CD14-positive monocyte (primary cell): Measurements from ENCODE around the gene PPFIA3. TPM values are rescaled to one million over a fixed set of nuclear protein-coding genes. Genes with fewer than 3 reads are reported as not detected.
"Not testable (repeated sequence)": the region's sequence is repeated elsewhere in the genome, so short reads cannot be mapped to it uniquely, and the experiment has no call there.

ENCODE experiments used
- DNase-seq, 3 donors: peaks; one replicate each; pipeline ENCODE4 v3.0.0-alpha.2; 2011 to 2022
- H2AFZ ChIP-seq: 2 replicates; pipeline ENCODE4 v1.6.0; 2012; ENCODE audit warnings: mild to moderate bottlenecking, low read depth, low read length, inconsistent platforms; ENCODE audit not compliant: insufficient read depth, poor library complexity, severe bottlenecking
- H3K27ac ChIP-seq, 2 donors: 1 replicate in 1 of 2; 2 replicates in 1 of 2; pipeline ENCODE4 v1.5.1; 2012 to 2013; ENCODE audit warnings: low read length in 2 of 2, control low read depth in 1 of 2, inconsistent platforms in 1 of 2, low read depth in 1 of 2, mild to moderate bottlenecking in 1 of 2
- H3K27me3 ChIP-seq, 2 donors: one replicate each; pipeline versions ENCODE4 v1.6.0 to v1.6.1; 2011 to 2013; ENCODE audit warnings: low read length in 2 of 2; ENCODE audit not compliant: control insufficient read depth in 2 of 2, insufficient read depth in 2 of 2
- H3K36me3 ChIP-seq, 2 donors: replicated peaks in 1 of 2; 1 replicate in 1 of 2; 2 replicates in 1 of 2; pipeline versions ENCODE4 v1.5.1 to v1.6.1; 2012 to 2013; ENCODE audit warnings: low read length in 2 of 2, control low read depth in 1 of 2, inconsistent platforms in 1 of 2, mild to moderate bottlenecking in 1 of 2; ENCODE audit not compliant: insufficient read depth in 2 of 2, control insufficient read depth in 1 of 2
- H3K4me1 ChIP-seq, 2 donors: 1 replicate in 1 of 2; 2 replicates in 1 of 2; pipeline versions ENCODE4 v1.5.1 to v1.6.1; 2012 to 2013; ENCODE audit warnings: low read length in 2 of 2, control low read depth in 1 of 2, inconsistent platforms in 1 of 2, mild to moderate bottlenecking in 1 of 2, moderate library complexity in 1 of 2; ENCODE audit not compliant: insufficient read depth in 2 of 2, control insufficient read depth in 1 of 2
- H3K4me2 ChIP-seq: replicated peaks from 2 replicates; pipeline ENCODE3; 2012; ENCODE audit warnings: low read length, moderate library complexity, mild to moderate bottlenecking; ENCODE audit not compliant: poor library complexity, severe bottlenecking; ENCODE audit errors: extremely low read depth
- H3K4me3 ChIP-seq, 3 experiments: fragments of 200-600 bp in 1 of 3; sonication (generic) in 1 of 3; replicated peaks in 1 of 3; 1 replicate in 2 of 3; 2 replicates in 1 of 3; pipeline ENCODE4 v1.5.1; 2011 to 2013; ENCODE audit warnings: low read length in 3 of 3, mild to moderate bottlenecking in 3 of 3, control low read depth in 2 of 3, low read depth in 2 of 3, inconsistent platforms in 1 of 3, moderate library complexity in 1 of 3
- H3K79me2 ChIP-seq: 2 replicates; pipeline ENCODE4 v1.6.0; 2012; ENCODE audit warnings: mild to moderate bottlenecking, control low read depth, inconsistent platforms, low read length, moderate library complexity; ENCODE audit not compliant: insufficient read depth
- H3K9ac ChIP-seq: 2 replicates; pipeline ENCODE4 v1.6.0; 2017; ENCODE audit warnings: low read length, mild to moderate bottlenecking; ENCODE audit not compliant: insufficient read depth, poor library complexity, severe bottlenecking
- H3K9me3 ChIP-seq, 2 donors: replicated peaks in 1 of 2; 1 replicate in 1 of 2; 2 replicates in 1 of 2; pipeline versions ENCODE4 v1.5.1 to v1.6.1; 2012 to 2013; ENCODE audit warnings: low read length in 2 of 2, control low read depth in 1 of 2; ENCODE audit not compliant: control insufficient read depth in 1 of 2, insufficient read depth in 1 of 2
- H4K20me1 ChIP-seq: 2 replicates; pipeline ENCODE4 v1.6.0; 2012; ENCODE audit warnings: mild to moderate bottlenecking, low read length, control low read depth, moderate library complexity; ENCODE audit not compliant: insufficient read depth
- H3K27ac Mint-ChIP-seq, 7 donors: one replicate each; pipeline ENCODE4 v1.8.0; 2020; ENCODE audit warnings: mild to moderate bottlenecking in 7 of 7, mixed read lengths in 7 of 7, moderate library complexity in 6 of 7, inconsistent platforms in 2 of 7
- H3K27me3 Mint-ChIP-seq, 3 donors: one replicate each; pipeline ENCODE4 v1.8.0; 2021 to 2022; ENCODE audit warnings: low read depth in 3 of 3, mild to moderate bottlenecking in 3 of 3, mixed read lengths in 3 of 3, moderate library complexity in 3 of 3, inconsistent platforms in 1 of 3
- H3K36me3 Mint-ChIP-seq, 2 donors: one replicate each; pipeline ENCODE4 v1.8.0; 2020; ENCODE audit warnings: mixed read lengths in 2 of 2, inconsistent platforms in 1 of 2, mild to moderate bottlenecking in 1 of 2
- H3K4me1 Mint-ChIP-seq: one replicate; pipeline ENCODE4 v1.8.0; 2020; ENCODE audit warnings: mild to moderate bottlenecking, mixed read lengths
- H3K4me3 Mint-ChIP-seq, 2 donors: one replicate each; pipeline ENCODE4 v1.8.0; 2020; ENCODE audit warnings: mild to moderate bottlenecking in 2 of 2, mixed read lengths in 2 of 2, moderate library complexity in 1 of 2
- H3K9me3 Mint-ChIP-seq, 7 donors: one replicate each; pipeline ENCODE4 v1.8.0; 2020 to 2022; ENCODE audit warnings: mixed read lengths in 7 of 7, mild to moderate bottlenecking in 6 of 7, moderate library complexity in 6 of 7, inconsistent platforms in 2 of 7
- WGBS: methylation state at CpG from one replicate; pipeline ENCODE4 v1.1.5; 2013; ENCODE audit warnings: missing lambda C conversion rate; ENCODE audit not compliant: insufficient coverage; 5-methylcytosine and 5-hydroxymethylcytosine counted together
- intact Hi-C, 2 donors: fragments of 100-400 bp; cut with micrococcal nuclease; formaldehyde crosslinking; loops; one replicate each; pipeline versions ENCODE4 v1.15.0 to v1.15.1; 2023
- polyA plus RNA-seq, 3 donors: library from polyadenylated mRNA; depleted of rRNA in 1 of 3; unstranded in 2 of 3; stranded (reverse) in 1 of 3; fragments of 300-500 nt in 2 of 3; fragments of >200 nt in 1 of 3; fragmentation: Illumina TruSeq in 2 of 3; gene quantifications; 1 replicate in 2 of 3; 2 replicates in 1 of 3; pipeline ENCODE4 v1.2.3, GENCODE V29; 2012 to 2021
- TF ChIP-seq, protein P1 (sequence below): fragments of 200-600 bp; IDR thresholded peaks from one replicate; pipeline ENCODE4 v1.8.0; 2022; ENCODE audit warnings: antibody characterized with exemption, mild to moderate bottlenecking

PPFIA3 gene
- polyA plus RNA-seq, 3 donors: 0.43 TPM; not detected in 2

GRCh38 chr19:49125025-49125731 is 5.8 kb downstream of the PPFIA3 start:
- Histone ChIP-seq H3K36me3 (no peaks in the 10 kb centered on the region), H4K20me1 (no peaks in the 10 kb centered on the region), H3K4me1 (peaks cover 5 to 15% of the 10 kb centered on the region in 2 donors), H3K9me3 (peaks cover 0 to 5% of the 10 kb centered on the region in 2 donors), H3K79me2 (no peaks in the 10 kb centered on the region), H3K27ac (no peak overlapping the region), H3K4me3 (no peak overlapping the region), H3K27me3 (peaks cover 9 to 19% of the 10 kb centered on the region in 2 donors), H3K4me2 (no peak overlapping the region), H2AFZ (no peak overlapping the region), H3K9ac (no peak overlapping the region)
- Mint-ChIP-seq H3K4me1 (peaks cover 18% of the 10 kb centered on the region), H3K9me3 (peaks cover 14 to 30% (median 16%) of the 10 kb centered on the region in 7 donors), H3K4me3 (no peak overlapping the region), H3K27me3 (peaks cover 37 to 54% (median 50%) of the 10 kb centered on the region in 3 donors), H3K36me3 (peaks cover 2% of the 10 kb centered on the region in 2 donors), H3K27ac (peak overlapping the region in 1 of 7 donors; percentile 54)
- intact Hi-C loops: no loop called here
- DNase-seq: no peak
- 78% methylated on average over 6 of the region's 23 CpGs for WGBS
- TF ChIP-seq, protein P1, sequence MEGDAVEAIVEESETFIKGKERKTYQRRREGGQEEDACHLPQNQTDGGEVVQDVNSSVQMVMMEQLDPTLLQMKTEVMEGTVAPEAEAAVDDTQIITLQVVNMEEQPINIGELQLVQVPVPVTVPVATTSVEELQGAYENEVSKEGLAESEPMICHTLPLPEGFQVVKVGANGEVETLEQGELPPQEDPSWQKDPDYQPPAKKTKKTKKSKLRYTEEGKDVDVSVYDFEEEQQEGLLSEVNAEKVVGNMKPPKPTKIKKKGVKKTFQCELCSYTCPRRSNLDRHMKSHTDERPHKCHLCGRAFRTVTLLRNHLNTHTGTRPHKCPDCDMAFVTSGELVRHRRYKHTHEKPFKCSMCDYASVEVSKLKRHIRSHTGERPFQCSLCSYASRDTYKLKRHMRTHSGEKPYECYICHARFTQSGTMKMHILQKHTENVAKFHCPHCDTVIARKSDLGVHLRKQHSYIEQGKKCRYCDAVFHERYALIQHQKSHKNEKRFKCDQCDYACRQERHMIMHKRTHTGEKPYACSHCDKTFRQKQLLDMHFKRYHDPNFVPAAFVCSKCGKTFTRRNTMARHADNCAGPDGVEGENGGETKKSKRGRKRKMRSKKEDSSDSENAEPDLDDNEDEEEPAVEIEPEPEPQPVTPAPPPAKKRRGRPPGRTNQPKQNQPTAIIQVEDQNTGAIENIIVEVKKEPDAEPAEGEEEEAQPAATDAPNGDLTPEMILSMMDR: no peak

DNA sequence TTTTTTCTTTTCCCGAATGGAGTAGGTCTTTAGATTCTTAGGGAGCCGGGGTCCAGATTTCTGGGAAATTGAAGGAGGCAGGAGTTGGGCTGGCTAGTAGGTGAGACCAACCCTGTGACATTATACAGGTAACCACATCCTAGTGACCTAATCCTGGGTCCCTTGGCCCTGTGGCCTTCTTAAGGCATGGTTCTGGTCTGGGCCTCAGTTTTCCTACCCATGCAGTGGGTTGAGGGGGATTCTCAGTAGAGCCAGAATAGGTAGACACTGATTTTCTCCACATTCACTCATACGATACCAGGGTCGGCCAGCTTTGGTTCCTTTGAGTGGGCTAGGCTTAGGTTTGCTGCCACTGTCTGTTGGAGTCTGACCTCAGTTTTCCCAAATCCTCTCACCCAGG is 7.2 kb downstream of the PPFIA3 start:
- 100% methylated on average over 1 of the region's 4 CpGs for whole genome bisulfite sequencing
- H3K4me3 ChIP-seq: no peak overlapping the region
- H3K4me2 ChIP-seq: no peak overlapping the region
- Mint-ChIP-seq H3K27me3 (peaks cover 24 to 40% (median 40%) of the 10 kb centered on the region in 3 donors), H3K36me3 (no peaks in the 10 kb centered on the region), H3K9me3 (peaks cover 10 to 31% (median 16%) of the 10 kb centered on the region in 7 donors), H3K4me1 (peaks cover 13% of the 10 kb centered on the region), H3K4me3 (peak overlapping the region in 1 of 2 donors; percentile 7), H3K27ac (no peak overlapping the region)
- no peak overlapping the region for H2AFZ ChIP-seq
- no peak overlapping the region for H3K9ac ChIP-seq
- no peaks in the 10 kb centered on the region for H4K20me1 ChIP-seq
- H3K9me3 ChIP-seq: peaks cover 0 to 10% of the 10 kb centered on the region in 2 donors
- peaks cover 5 to 14% of the 10 kb centered on the region in 2 donors for H3K4me1 ChIP-seq
- TF ChIP-seq, protein P1: no peak
- H3K27me3 ChIP-seq: peaks cover 0 to 5% of the 10 kb centered on the region in 2 donors
- H3K27ac ChIP-seq: no peak overlapping the region
- no peaks in the 10 kb centered on the region for H3K36me3 ChIP-seq
- H3K79me2 ChIP-seq: no peaks in the 10 kb centered on the region
- DNase-seq: no peak
- intact Hi-C loops: no loop called here

DNA sequence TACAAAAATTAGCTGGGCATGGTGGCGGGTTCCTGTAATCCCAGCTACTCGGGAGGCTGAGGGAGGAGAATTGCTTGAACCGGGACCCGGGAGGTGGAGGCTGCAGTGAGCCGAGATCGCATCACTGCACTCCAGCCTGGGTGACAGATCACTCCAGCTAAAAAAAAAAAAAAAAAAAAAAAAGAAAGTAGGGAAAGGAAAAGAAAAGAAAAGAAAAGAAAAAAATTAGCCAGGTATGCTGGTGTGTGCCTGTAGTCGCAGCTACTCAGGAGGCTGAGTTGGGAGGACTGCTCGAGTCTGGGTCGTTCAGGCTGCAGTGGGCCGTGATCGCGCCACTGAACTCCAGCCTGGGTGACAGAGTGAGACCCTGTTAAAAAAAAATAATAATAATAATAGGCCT is 7.9 kb downstream of the PPFIA3 start:
- H3K4me3 Mint-ChIP-seq, H3K9ac ChIP-seq, H3K4me2 ChIP-seq, H3K27ac ChIP-seq, intact Hi-C loops, DNase-seq, H3K27me3 ChIP-seq, H3K27ac Mint-ChIP-seq, H2AFZ ChIP-seq, H3K79me2 ChIP-seq, H4K20me1 ChIP-seq, H3K36me3 Mint-ChIP-seq, H3K4me3 ChIP-seq, H3K36me3 ChIP-seq: not testable (repeated sequence)
- Mint-ChIP-seq H3K27me3 (peaks cover 19 to 35% (median 34%) of the 10 kb centered on the region in 3 donors), H3K4me1 (peaks cover 13% of the 10 kb centered on the region), H3K9me3 (peaks cover 10 to 31% (median 16%) of the 10 kb centered on the region in 7 donors)
- WGBS: 95% methylated on average over 4 of the region's 12 CpGs
- Histone ChIP-seq H3K9me3 (peaks cover 0 to 10% of the 10 kb centered on the region in 2 donors), H3K4me1 (peaks cover 5 to 14% of the 10 kb centered on the region in 2 donors)
